Measurements from ENCODE around the gene DBT.

The DBT gene

GRCh38 chr1:100253552-100253951, 3.9 kb upstream of the DBT start:
- no peak overlapping the region for H3K4ac ChIP-seq (ENCODE audit: low read depth, low read length)
- no peak overlapping the region for H3K18ac ChIP-seq (ENCODE audit: low read length)
- no peaks in the 10 kb centered on the region for H3K9me3 ChIP-seq (ENCODE audit: insufficient read depth, low read depth, low read length)

GRCh38 chr1:100252901-100253300, 3.3 kb upstream of the DBT start:
- H2BK120ac ChIP-seq (ENCODE audit: insufficient read depth, low read length, poor library complexity): no peak overlapping the region
- no peak overlapping the region for H2BK5ac ChIP-seq (ENCODE audit: low read depth, low read length, poor library complexity)
- H4K12ac ChIP-seq (ENCODE audit: low read depth, low read length): no peak overlapping the region
- H3K27me3 ChIP-seq (ENCODE audit: insufficient read depth, low read length): no peaks in the 10 kb centered on the region
- no peak overlapping the region for H2BK12ac ChIP-seq (ENCODE audit: low read length)
- H3K36me3 ChIP-seq (ENCODE audit: control insufficient read depth in 1 of 2, insufficient read depth in 2 of 2, low read length in 2 of 2): no peaks in the 10 kb centered on the region
- DNase-seq: peak; percentile 50 to 93
- no peak overlapping the region for H3K23ac ChIP-seq (ENCODE audit: low read length)
- H3K18ac ChIP-seq (ENCODE audit: low read length): no peak overlapping the region
- no peak overlapping the region for H3K4ac ChIP-seq (ENCODE audit: low read depth, low read length)
- no peak overlapping the region for H3K4me3 ChIP-seq (ENCODE audit: low read depth, low read length)
- H3K79me2 ChIP-seq (ENCODE audit: control insufficient read depth, insufficient read depth, low read length, poor library complexity): peaks cover 6% of the 10 kb centered on the region
- H3K4me2 ChIP-seq (ENCODE audit: low read length): no peak overlapping the region
- no peaks in the 10 kb centered on the region for H3K9me3 ChIP-seq (ENCODE audit: insufficient read depth, low read depth, low read length)
- no peak overlapping the region for H2AK5ac ChIP-seq (ENCODE audit: low read length)
- WGBS (ENCODE audit: extremely low coverage, insufficient coverage, insufficient read length): no CpG with 5 or more reads among the region's 4 CpGs
- H3K9ac ChIP-seq (ENCODE audit: low read length): no peak overlapping the region
- H3K14ac ChIP-seq (ENCODE audit: low read length): no peak overlapping the region
- H3K27ac ChIP-seq (ENCODE audit: low read depth, low read length): no peak overlapping the region
- H4K8ac ChIP-seq (ENCODE audit: low read depth, low read length): no peak overlapping the region
- peaks cover 5% of the 10 kb centered on the region for H3K79me1 ChIP-seq (ENCODE audit: low read length)
- peaks cover 0 to 5% of the 10 kb centered on the region in 2 experiments for H3K4me1 ChIP-seq (ENCODE audit: control insufficient read depth in 1 of 2, insufficient read depth in 2 of 2, low read length in 2 of 2)
- H2AFZ ChIP-seq (ENCODE audit: insufficient read depth, low read length, poor library complexity): no peak overlapping the region
- H4K91ac ChIP-seq (ENCODE audit: low read depth, low read length): no peak overlapping the region

More at GRCh38 chr1:100253552-100253951, 3.9 kb upstream of the DBT start:
- no peak overlapping the region for H3K27ac ChIP-seq (ENCODE audit: low read depth, low read length)
- H3K27me3 ChIP-seq (ENCODE audit: insufficient read depth, low read length): no peaks in the 10 kb centered on the region
- H4K12ac ChIP-seq (ENCODE audit: low read depth, low read length): no peak overlapping the region
- no peak overlapping the region for H4K8ac ChIP-seq (ENCODE audit: low read depth, low read length)
- H2BK5ac ChIP-seq (ENCODE audit: low read depth, low read length, poor library complexity): no peak overlapping the region
- no CpG with 5 or more reads among the region's 10 CpGs for WGBS (ENCODE audit: extremely low coverage, insufficient coverage, insufficient read length)
- no peak overlapping the region for H3K9ac ChIP-seq (ENCODE audit: low read length)
- H3K4me3 ChIP-seq (ENCODE audit: low read depth, low read length): no peak overlapping the region
- H3K14ac ChIP-seq (ENCODE audit: low read length): no peak overlapping the region
- H3K79me2 ChIP-seq (ENCODE audit: control insufficient read depth, insufficient read depth, low read length, poor library complexity): peaks cover 6% of the 10 kb centered on the region
- no peak overlapping the region for H2AFZ ChIP-seq (ENCODE audit: insufficient read depth, low read length, poor library complexity)
- H2AK5ac ChIP-seq (ENCODE audit: low read length): no peak overlapping the region
- no peak overlapping the region for H4K91ac ChIP-seq (ENCODE audit: low read depth, low read length)
- H3K4me2 ChIP-seq (ENCODE audit: low read length): no peak overlapping the region
- peaks cover 0 to 5% of the 10 kb centered on the region in 2 experiments for H3K4me1 ChIP-seq (ENCODE audit: control insufficient read depth in 1 of 2, insufficient read depth in 2 of 2, low read length in 2 of 2)
- no peak overlapping the region for H2BK120ac ChIP-seq (ENCODE audit: insufficient read depth, low read length, poor library complexity)
- DNase-seq: peak; percentile 42 to 57
- peaks cover 5% of the 10 kb centered on the region for H3K79me1 ChIP-seq (ENCODE audit: low read length)
- H3K36me3 ChIP-seq (ENCODE audit: control insufficient read depth in 1 of 2, insufficient read depth in 2 of 2, low read length in 2 of 2): no peaks in the 10 kb centered on the region
- H2BK12ac ChIP-seq (ENCODE audit: low read length): no peak overlapping the region
- H3K23ac ChIP-seq (ENCODE audit: low read length): no peak overlapping the region

GRCh38 chr1:100250807-100251206, 1.2 kb upstream of the DBT start:
- H2BK120ac ChIP-seq (ENCODE audit: insufficient read depth, low read length, poor library complexity): no peak overlapping the region
- H2AFZ ChIP-seq (ENCODE audit: insufficient read depth, low read length, poor library complexity): no peak overlapping the region
- H3K36me3 ChIP-seq (ENCODE audit: control insufficient read depth in 1 of 2, insufficient read depth in 2 of 2, low read length in 2 of 2): no peaks in the 10 kb centered on the region
- H4K12ac ChIP-seq (ENCODE audit: low read depth, low read length): no peak overlapping the region
- no peak overlapping the region for H4K91ac ChIP-seq (ENCODE audit: low read depth, low read length)
- H3K9ac ChIP-seq (ENCODE audit: low read length): no peak overlapping the region
- no peak overlapping the region for H2BK12ac ChIP-seq (ENCODE audit: low read length)
- H3K9me3 ChIP-seq (ENCODE audit: insufficient read depth, low read depth, low read length): no peaks in the 10 kb centered on the region
- no peak overlapping the region for H3K14ac ChIP-seq (ENCODE audit: low read length)
- H3K23ac ChIP-seq (ENCODE audit: low read length): no peak overlapping the region
- peaks cover 6% of the 10 kb centered on the region for H3K79me2 ChIP-seq (ENCODE audit: control insufficient read depth, insufficient read depth, low read length, poor library complexity)
- peak overlapping the region; percentile 30 for H4K8ac ChIP-seq (ENCODE audit: low read depth, low read length)
- H3K4me3 ChIP-seq (ENCODE audit: low read depth, low read length): no peak overlapping the region
- no peaks in the 10 kb centered on the region for H3K27me3 ChIP-seq (ENCODE audit: insufficient read depth, low read length)
- H3K27ac ChIP-seq (ENCODE audit: low read depth, low read length): no peak overlapping the region
- peaks cover 5% of the 10 kb centered on the region for H3K79me1 ChIP-seq (ENCODE audit: low read length)
- no peak overlapping the region for H2BK5ac ChIP-seq (ENCODE audit: low read depth, low read length, poor library complexity)
- no peak overlapping the region for H2AK5ac ChIP-seq (ENCODE audit: low read length)
- no peak overlapping the region for H3K18ac ChIP-seq (ENCODE audit: low read length)
- no CpG with 5 or more reads among the region's 3 CpGs for WGBS (ENCODE audit: extremely low coverage, insufficient coverage, insufficient read length)
- no peak overlapping the region for H3K4ac ChIP-seq (ENCODE audit: low read depth, low read length)
- no peak for DNase-seq
- H3K4me2 ChIP-seq (ENCODE audit: low read length): no peak overlapping the region
- H3K4me1 ChIP-seq (ENCODE audit: control insufficient read depth in 1 of 2, insufficient read depth in 2 of 2, low read length in 2 of 2): peaks cover 0 to 5% of the 10 kb centered on the region in 2 experiments

- H3K4me1 ChIP-seq (ENCODE audit: control insufficient read depth in 1 of 2, insufficient read depth in 2 of 2, low read length in 2 of 2): peaks cover 0 to 5% of the 10 kb centered on the region in 2 experiments
- H2BK120ac ChIP-seq (ENCODE audit: insufficient read depth, low read length, poor library complexity): no peak overlapping the region
- H3K9ac ChIP-seq (ENCODE audit: low read length): no peak overlapping the region
- no peak overlapping the region for H4K12ac ChIP-seq (ENCODE audit: low read depth, low read length)
- H3K79me1 ChIP-seq (ENCODE audit: low read length): peaks cover 5% of the 10 kb centered on the region
- H2BK5ac ChIP-seq (ENCODE audit: low read depth, low read length, poor library complexity): no peak overlapping the region
- H3K23ac ChIP-seq (ENCODE audit: low read length): no peak overlapping the region
- no peak overlapping the region for H3K27ac ChIP-seq (ENCODE audit: low read depth, low read length)
- no peaks in the 10 kb centered on the region for H3K36me3 ChIP-seq (ENCODE audit: control insufficient read depth in 1 of 2, insufficient read depth in 2 of 2, low read length in 2 of 2)
- H2BK12ac ChIP-seq (ENCODE audit: low read length): no peak overlapping the region
- H3K14ac ChIP-seq (ENCODE audit: low read length): no peak overlapping the region
- no CpG with 5 or more reads among the region's 1 CpG for WGBS (ENCODE audit: extremely low coverage, insufficient coverage, insufficient read length)
- no peak overlapping the region for H4K8ac ChIP-seq (ENCODE audit: low read depth, low read length)
- H2AK5ac ChIP-seq (ENCODE audit: low read length): no peak overlapping the region
- H3K4ac ChIP-seq (ENCODE audit: low read depth, low read length): no peak overlapping the region
- H3K18ac ChIP-seq (ENCODE audit: low read length): no peak overlapping the region
- no peak for DNase-seq
- no peak overlapping the region for H3K4me3 ChIP-seq (ENCODE audit: low read depth, low read length)
- H3K79me2 ChIP-seq (ENCODE audit: control insufficient read depth, insufficient read depth, low read length, poor library complexity): peaks cover 6% of the 10 kb centered on the region
- no peaks in the 10 kb centered on the region for H3K9me3 ChIP-seq (ENCODE audit: insufficient read depth, low read depth, low read length)
- H3K27me3 ChIP-seq (ENCODE audit: insufficient read depth, low read length): no peaks in the 10 kb centered on the region
- H3K4me2 ChIP-seq (ENCODE audit: low read length): peak overlapping the region; percentile 76
- no peak overlapping the region for H4K91ac ChIP-seq (ENCODE audit: low read depth, low read length)
- H2AFZ ChIP-seq (ENCODE audit: insufficient read depth, low read length, poor library complexity): no peak overlapping the region
Observed at GRCh38 chr1:100250264-100250663, 630 bp upstream of the DBT start.
